GM12801 (cell line): ENCODE results near the gene CEBPE.

ENCODE experiments used
- CTCF ChIP-seq: IDR thresholded peaks from one replicate; pipeline ENCODE4 v1.5.1; 2011; ENCODE audit warnings: control low read depth; ENCODE audit not compliant: insufficient read length; ENCODE audit errors: extremely low read depth

Gene CEBPE

GRCh38 chr14:23162005-23162404 lies 43.0 kb upstream of the CEBPE start:
- TF ChIP-seq CTCF = no peak

GRCh38 chr14:23160924-23161522 lies 42.0 kb upstream of the CEBPE start:
- no peak for TF ChIP-seq CTCF

GRCh38 chr14:23159532-23159931 lies 40.5 kb upstream of the CEBPE start:
- TF ChIP-seq CTCF = no peak

- TF ChIP-seq CTCF = no peak
Measured at GRCh38 chr14:23158779-23159178, 39.7 kb upstream of the CEBPE start.

GRCh38 chr14:23154964-23155587 lies 36.0 kb upstream of the CEBPE start:
- TF ChIP-seq CTCF = no peak

- no peak for TF ChIP-seq CTCF
Measured at GRCh38 chr14:23153851-23154796, 35.1 kb upstream of the CEBPE start.

GRCh38 chr14:23151342-23151741 lies 32.3 kb upstream of the CEBPE start:
- TF ChIP-seq CTCF = no peak
